Adrenal gland (tissue), 12 donors: ENCODE results near the gene ERI3. TPM values are rescaled to one million over a fixed set of nuclear protein-coding genes. Genes with fewer than 3 reads are reported as not detected.

ENCODE experiments used
- DNase-seq, 7 donors: peaks; one replicate each; pipeline ENCODE4 v3.0.0-alpha.2; 2019 to 2020
- H3K27ac ChIP-seq, 5 donors: fragments of 200-600 bp; sonication (generic) in 4 of 5; 1 replicate in 3 of 5; 2 replicates in 2 of 5; pipeline versions ENCODE4 v1.5.1 to v1.8.0; 2016 to 2020; ENCODE audit warnings: mild to moderate bottlenecking in 1 of 5
- H3K27me3 ChIP-seq: fragments of 200-600 bp; 2 replicates; pipeline ENCODE4 v1.8.0; 2021
- H3K36me3 ChIP-seq, 2 donors: fragments of 200-600 bp; replicated peaks in 1 of 2; 1 replicate in 1 of 2; 2 replicates in 1 of 2; pipeline versions ENCODE4 v1.5.1 to v1.8.0; 2018 to 2022
- H3K4me1 ChIP-seq, 2 donors: fragments of 200-600 bp; replicated peaks in 1 of 2; 1 replicate in 1 of 2; 2 replicates in 1 of 2; pipeline versions ENCODE4 v1.5.1 to v1.8.0; 2018 to 2021
- H3K4me3 ChIP-seq, 4 donors: fragments of 200-600 bp; sonication (generic) in 3 of 4; one replicate each; pipeline ENCODE4 v1.5.1; 2016 to 2018
- H3K9me3 ChIP-seq, 3 donors: fragments of 200-600 bp; sonication (generic) in 1 of 3; replicated peaks in 1 of 3; 1 replicate in 2 of 3; 2 replicates in 1 of 3; pipeline versions ENCODE4 v1.5.1 to v1.8.0; 2016 to 2021
- POLR2A ChIP-seq, 2 donors: fragments of 450-650 bp; IDR thresholded peaks; one replicate each; pipeline ENCODE4 v1.6.1; 2017; ENCODE audit warnings: antibody characterized with exemption in 2 of 2, mild to moderate bottlenecking in 2 of 2, moderate library complexity in 1 of 2
- WGBS, 4 donors: extraction: QIAGEN DNeasy Blood & Tissue Kit in 2 of 4; methylation state at CpG; one replicate each; pipeline versions ENCODE4 v1.1.5 to v1.1.7; 2013 to 2017; 5-methylcytosine and 5-hydroxymethylcytosine counted together
- intact Hi-C, 2 donors: fragments of 100-400 bp; cut with DNase I; formaldehyde crosslinking; loops; one replicate each; pipeline versions ENCODE4 v1.14.1 to v1.15.0; 2022 to 2023
- polyA plus RNA-seq, 3 donors: library from polyadenylated mRNA; stranded (reverse); fragments of 200-250 nt in 2 of 3; fragments of 350-450 nt in 1 of 3; fragmentation: Illumina TruSeq in 1 of 3; extraction: RNeasy Lipid Tissue Mini Kit (QIAGEN cat#74804) in 1 of 3; gene quantifications; one replicate each; pipeline ENCODE4 v1.2.3, GENCODE V29; 2013 to 2014
- total RNA-seq, 9 donors: library from RNA; depleted of rRNA in 4 of 9; stranded (reverse); fragments of >200 nt in 4 of 9; fragments of 120-200 nt in 1 of 9; fragmentation: NEBNext Ultra II Directional in 1 of 9; extraction: Animal tissue kit (Norgen Biotek cat#: 25700) in 1 of 9; gene quantifications; one replicate each; pipeline versions ENCODE4 v1.1.0 to v1.2.4, GENCODE V29; 2013 to 2023
- TF ChIP-seq, protein P1 (sequence below), 6 experiments: fragments of 450-650 bp in 4 of 6; fragments of 200-600 bp in 2 of 6; sonication (generic) in 1 of 6; IDR thresholded peaks; 1 replicate in 5 of 6; 2 replicates in 1 of 6; pipeline versions ENCODE4 v1.5.1 to v1.8.0; 2016 to 2021; ENCODE audit warnings: antibody characterized with exemption in 6 of 6, mild to moderate bottlenecking in 2 of 6, moderate library complexity in 1 of 6
- donor health status: healthy with polysubstance abuse.
- donor health status: Bipolar disorder and iron deficiency.
- donor health status: DM: yes; HTN: yes; CAD: no.
- donor health status: DM: no; HTN: no; CAD: no.
- donor health status: DM: no; HTN: no; CAD: no.
- donor health status: DM: yes; HTN: yes; CAD: no.

ERI3 gene
- total and polyA plus RNA-seq, 12 donors: 33.8 to 68.4 (median 46.7) TPM

DNA sequence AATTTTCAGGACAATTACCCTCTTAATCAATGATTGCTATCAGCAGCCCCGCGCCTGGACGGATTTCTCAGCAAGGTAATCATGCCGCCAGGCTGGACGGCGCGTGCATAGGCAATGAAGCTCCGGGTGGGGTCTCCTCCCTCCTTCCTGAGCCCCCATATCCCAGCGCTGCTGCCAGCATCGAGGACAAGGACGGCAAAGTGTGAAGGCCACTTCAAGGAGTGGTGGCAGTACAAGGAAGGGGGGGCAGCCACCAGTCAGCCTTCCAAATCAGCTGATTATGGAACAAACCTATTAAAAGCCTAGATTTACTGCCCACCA lies 90.6 kb downstream of the ERI3 start:
- no peaks in the 10 kb centered on the region for H3K27me3 ChIP-seq
- H3K36me3 ChIP-seq: no peaks in the 10 kb centered on the region
- no peak for DNase-seq
- H3K4me1 ChIP-seq: peaks cover 0 to 14% of the 10 kb centered on the region in 2 donors
- intact Hi-C loops: no loop called here
- TF ChIP-seq POLR2A (IDR thresholded peaks at IDR 0.05): no peak
- TF ChIP-seq, protein P1, sequence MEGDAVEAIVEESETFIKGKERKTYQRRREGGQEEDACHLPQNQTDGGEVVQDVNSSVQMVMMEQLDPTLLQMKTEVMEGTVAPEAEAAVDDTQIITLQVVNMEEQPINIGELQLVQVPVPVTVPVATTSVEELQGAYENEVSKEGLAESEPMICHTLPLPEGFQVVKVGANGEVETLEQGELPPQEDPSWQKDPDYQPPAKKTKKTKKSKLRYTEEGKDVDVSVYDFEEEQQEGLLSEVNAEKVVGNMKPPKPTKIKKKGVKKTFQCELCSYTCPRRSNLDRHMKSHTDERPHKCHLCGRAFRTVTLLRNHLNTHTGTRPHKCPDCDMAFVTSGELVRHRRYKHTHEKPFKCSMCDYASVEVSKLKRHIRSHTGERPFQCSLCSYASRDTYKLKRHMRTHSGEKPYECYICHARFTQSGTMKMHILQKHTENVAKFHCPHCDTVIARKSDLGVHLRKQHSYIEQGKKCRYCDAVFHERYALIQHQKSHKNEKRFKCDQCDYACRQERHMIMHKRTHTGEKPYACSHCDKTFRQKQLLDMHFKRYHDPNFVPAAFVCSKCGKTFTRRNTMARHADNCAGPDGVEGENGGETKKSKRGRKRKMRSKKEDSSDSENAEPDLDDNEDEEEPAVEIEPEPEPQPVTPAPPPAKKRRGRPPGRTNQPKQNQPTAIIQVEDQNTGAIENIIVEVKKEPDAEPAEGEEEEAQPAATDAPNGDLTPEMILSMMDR (IDR thresholded peaks at IDR 0.05): no peak
- no peak overlapping the region for H3K27ac ChIP-seq
- H3K4me3 ChIP-seq: no peak overlapping the region
- 74 to 96% (median 87%) methylated on average over 6 to 11 of the region's 11 CpGs for WGBS, 4 donors
- no peaks in the 10 kb centered on the region for H3K9me3 ChIP-seq

DNA sequence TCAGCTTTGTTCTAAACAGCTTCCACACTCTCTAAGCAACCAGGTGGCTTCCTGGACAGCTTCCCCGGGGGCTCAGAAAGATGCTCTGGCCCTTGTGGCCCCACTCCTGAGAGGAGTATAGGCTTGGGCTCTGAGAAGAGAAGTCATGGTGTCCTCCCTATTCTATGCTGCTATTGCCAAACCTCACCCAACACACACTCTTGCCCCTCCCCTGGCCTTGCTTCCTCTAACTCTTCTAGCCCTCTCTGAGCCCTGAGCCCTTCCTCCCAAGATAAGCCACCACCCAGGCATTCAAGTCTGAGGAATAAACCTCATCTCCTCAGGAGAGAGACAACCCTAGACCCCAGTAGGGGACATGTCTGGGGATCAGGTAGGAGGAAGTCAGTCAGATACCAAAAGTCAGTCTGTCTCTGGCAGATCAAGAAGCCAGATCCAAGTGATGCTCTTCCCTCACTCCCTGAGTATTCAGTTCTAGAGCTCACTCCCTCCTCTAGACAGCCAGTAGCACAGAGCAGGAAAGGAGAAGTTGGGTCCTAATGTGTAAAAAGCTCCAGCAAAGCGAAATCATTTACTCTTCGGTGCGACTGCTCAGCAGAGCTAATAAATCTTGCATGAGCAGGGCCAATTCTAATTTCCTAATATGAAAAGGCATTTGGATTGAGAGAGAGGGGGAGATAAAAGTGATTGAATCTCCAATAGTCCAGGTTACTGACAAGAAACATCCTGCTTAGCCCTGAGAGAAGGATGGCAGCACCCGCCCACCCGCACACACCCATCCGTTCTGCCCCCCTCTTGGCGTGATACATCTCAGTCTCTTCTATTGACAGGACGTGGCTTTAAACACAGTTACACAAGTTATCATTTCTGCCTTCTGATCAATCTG lies 91.2 kb downstream of the ERI3 start:
- peak overlapping the region in 1 of 5 donors; percentile 28 for H3K27ac ChIP-seq
- TF ChIP-seq, protein P1 (IDR thresholded peaks at IDR 0.05): no peak
- no peak for TF ChIP-seq POLR2A (IDR thresholded peaks at IDR 0.05)
- no peaks in the 10 kb centered on the region for H3K36me3 ChIP-seq
- peaks cover 0 to 14% of the 10 kb centered on the region in 2 donors for H3K4me1 ChIP-seq
- intact Hi-C loops: no loop called here
- peak in 1 of 7 donors; percentile 25 for DNase-seq
- H3K9me3 ChIP-seq: no peaks in the 10 kb centered on the region
- WGBS, 4 donors: 88 to 94% (median 91%) methylated on average over 8 to 9 of the region's 9 CpGs
- H3K27me3 ChIP-seq: no peaks in the 10 kb centered on the region
- H3K4me3 ChIP-seq: no peak overlapping the region

DNA sequence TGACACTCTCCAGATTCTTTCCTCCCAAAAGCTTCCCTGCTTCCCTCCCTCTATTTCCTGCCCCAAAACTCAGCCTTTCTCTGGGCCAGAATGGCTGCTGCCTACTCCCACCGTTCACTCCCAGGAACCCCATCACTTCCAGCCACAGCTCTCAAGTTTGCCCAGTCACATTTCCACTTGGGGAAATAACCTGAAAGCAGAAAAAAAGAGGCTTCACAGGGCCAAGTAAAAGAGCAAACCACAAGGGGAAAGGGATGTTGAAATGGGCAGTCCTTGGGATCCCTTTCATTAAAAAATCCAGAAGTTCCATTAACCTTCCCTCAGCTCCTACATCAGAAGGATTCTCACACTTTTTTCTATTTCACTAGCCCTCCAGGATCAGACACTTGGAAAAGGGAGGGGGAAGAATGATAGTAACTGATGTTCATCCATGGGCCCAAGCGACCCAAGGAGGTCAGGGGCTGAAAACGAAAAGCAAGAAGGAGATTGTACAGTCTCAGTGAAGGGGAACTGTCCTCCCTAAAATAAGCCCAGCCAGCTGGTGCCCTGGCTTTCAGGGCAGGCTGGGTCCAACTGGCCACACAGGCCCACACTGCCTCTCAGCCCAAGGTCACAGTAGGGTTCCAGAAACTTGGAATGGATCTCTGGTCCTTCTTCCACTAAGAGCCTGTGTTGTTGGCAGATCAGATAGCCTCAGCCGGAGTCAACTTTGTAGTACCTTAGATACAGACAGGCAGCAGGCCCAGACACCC lies 92.1 kb downstream of the ERI3 start:
- DNase-seq: no peak
- Histone ChIP-seq H3K27ac (peak overlapping the region in 1 of 5 donors; percentile 28), H3K9me3 (no peaks in the 10 kb centered on the region), H3K36me3 (no peaks in the 10 kb centered on the region), H3K4me1 (peaks cover 0 to 14% of the 10 kb centered on the region in 2 donors), H3K4me3 (no peak overlapping the region), H3K27me3 (no peaks in the 10 kb centered on the region)
- TF ChIP-seq POLR2A (IDR thresholded peaks at IDR 0.05): no peak
- TF ChIP-seq, protein P1 (IDR thresholded peaks at IDR 0.05): no peak
- WGBS, 4 donors: 86 to 95% (median 91%) methylated on average over 3 to 4 of the region's 4 CpGs
- intact Hi-C loops: no loop called here

DNA sequence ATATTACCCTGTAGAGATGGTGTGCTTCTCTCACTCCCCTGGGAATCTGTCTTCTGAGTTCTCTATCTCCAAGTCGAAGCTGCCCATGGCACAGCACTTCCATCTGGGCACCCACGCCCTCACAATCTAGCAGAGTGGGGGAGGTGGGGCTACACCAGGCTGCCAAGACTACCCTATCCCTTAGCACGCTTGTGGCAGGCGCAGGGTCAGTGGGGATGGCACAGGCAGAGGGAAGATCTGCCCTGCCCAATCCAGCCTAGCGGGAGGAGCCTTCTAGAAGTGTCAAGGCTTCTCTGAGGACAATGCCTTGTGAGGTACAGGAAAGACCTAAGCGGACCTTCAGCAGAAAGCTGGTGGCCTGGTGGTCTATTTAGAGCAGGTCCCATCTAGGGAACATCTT lies 92.6 kb downstream of the ERI3 start:
- intact Hi-C loops: no loop called here
- Histone ChIP-seq H3K27ac (no peak overlapping the region), H3K36me3 (no peaks in the 10 kb centered on the region), H3K27me3 (no peaks in the 10 kb centered on the region), H3K9me3 (no peaks in the 10 kb centered on the region), H3K4me1 (peaks cover 0 to 14% of the 10 kb centered on the region in 2 donors), H3K4me3 (no peak overlapping the region)
- no peak for TF ChIP-seq POLR2A (IDR thresholded peaks at IDR 0.05)
- TF ChIP-seq, protein P1 (IDR thresholded peaks at IDR 0.05): no peak
- WGBS, 4 donors: 97 to 98% (median 98%) methylated on average over 5 to 6 of the region's 6 CpGs
- no peak for DNase-seq
